CD4-positive, alpha-beta T cell treated with Interleukin-12 subunit alpha and Interleukin-12 subunit beta, for 1 hour (primary cell): Measurements from ENCODE around the gene CAPN8.

Experiments
- DNase-seq: peaks from one replicate; pipeline ENCODE4 v3.0.0-alpha.2; 2020

Gene CAPN8

DNA sequence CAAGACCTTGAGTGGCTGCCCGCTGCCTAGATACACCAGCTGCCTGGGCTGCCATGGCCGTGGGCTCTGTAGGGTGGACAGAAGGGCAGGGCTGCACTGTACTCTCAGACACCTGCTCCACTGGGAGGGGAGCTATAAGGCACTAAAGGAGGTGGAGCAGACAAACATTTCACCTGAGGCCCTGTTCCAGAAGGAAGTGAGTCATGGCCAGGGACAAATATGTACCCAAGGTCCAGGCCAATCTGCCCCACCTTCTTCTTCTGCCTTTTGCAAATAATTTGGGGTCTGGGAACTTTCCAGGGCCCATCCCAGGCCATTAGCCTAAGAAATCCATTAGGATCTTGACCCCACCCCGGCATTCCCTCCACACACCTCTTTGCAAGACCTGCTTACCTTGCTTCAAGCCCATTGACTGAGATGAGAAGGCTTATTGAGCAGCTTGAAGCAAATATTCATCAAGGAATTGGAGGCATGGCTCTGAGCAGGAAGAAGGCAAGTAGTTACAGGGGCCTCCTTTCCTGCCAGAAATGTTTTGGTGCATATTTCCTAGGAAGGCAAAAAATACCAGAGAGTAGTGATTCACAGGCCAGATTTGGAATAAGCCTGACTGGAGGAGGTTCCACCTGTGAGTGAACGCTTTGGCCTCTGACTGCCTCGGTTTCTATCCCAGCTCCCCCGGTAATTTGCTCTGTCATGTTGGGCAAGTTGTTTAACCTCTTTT lies at the start of gene CAPN8:
Gene CAPN8, minus strand, starts transcription at position 110 of the 721 bp plus-strand sequence. Its CDS starts 55 bp downstream, at position 55.
- DNase-seq, result no peak

DNA sequence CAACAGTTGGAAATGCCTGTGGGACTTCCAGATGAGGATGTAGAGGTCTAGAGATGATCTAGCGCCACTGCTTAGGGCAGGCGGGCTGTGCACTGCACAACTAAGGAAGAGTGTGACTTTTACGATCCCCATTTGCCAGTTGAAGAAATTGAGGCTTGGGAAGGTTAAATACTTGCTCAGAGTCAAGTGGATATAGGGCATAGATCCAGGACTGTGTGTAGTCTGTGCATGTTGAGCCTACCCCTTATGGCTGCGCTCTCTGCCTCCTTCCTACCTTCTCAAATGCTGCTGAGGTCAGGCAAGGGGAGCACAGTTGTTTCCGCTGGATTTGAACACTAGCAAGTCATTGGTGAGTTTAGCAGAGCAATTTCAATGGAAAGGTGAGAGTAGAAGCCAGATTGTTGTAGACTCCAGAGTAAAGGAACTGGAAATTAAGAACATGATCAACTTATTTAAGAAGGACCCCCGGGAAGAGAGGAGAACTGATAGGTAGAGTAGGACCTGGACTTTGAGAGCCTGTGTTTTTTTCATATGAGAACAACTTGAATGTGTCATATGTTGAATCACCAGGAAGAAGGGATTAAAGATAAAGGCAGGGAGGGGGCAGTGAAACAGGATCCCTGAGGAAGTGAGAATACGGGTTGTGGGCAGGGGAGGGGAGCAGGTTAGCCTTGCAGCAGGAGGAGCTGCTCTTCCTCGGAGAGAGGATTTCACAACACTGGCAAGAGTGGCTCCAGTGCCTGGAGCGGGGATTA lies 49.5 kb upstream of the CAPN8 start:
- DNase-seq, result peak; percentile 20

DNA sequence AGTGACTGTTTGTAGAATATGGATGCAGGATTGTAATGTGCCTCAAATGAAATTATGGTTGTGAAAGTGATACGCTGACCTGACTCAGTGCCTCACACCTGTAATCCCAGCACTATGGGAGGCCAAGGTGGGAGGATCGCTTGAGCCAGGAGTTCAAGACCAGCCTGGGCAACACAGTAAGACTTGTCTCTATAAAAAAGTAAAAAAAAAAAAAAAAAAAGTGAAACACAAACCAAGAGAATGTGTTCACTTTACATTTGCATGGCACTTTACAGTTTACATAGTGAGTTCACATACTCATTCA lies 48.9 kb upstream of the CAPN8 start:
- DNase-seq, result no peak

DNA sequence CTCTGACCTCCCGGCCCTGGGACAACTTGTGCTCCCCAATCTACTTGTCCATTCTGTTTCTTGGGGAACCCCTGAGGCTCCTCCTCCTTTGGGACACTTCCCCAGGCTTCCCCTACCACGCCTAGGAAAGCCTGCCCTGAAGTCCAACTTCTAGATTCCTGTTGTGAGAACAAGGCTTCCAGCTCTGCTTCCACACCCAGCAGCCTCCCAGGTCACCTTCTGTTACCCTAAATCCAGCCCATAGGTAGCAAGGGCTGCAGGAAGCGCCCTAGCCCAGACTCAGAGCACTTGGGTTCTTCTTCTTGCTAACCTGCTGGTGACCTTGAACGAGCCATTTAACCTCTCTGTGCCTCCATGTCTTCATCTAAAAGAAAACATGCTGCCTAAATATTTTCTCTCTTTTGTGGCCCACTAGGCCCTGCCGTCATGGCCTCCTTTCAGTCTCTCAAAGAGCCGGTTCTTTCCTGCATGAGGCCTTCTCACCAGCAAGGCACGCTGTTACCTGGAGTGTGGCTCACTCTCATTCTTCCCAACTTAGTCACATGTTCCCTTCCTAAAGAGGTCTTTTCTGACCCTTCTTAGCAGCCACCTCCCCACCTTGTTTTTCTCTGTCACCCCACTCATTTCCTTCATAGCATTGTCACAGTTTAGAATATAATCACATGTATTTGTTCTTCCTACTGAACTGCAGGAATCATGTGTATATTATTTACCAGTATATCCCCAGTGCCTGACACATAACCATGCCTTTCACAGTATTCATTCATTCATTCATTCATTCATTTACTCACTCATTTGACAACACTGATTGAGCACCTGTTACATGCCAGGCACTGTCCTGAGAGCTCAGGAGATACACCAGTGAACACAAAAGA lies 48.3 kb upstream of the CAPN8 start:
- DNase-seq, result peak; percentile 22

DNA sequence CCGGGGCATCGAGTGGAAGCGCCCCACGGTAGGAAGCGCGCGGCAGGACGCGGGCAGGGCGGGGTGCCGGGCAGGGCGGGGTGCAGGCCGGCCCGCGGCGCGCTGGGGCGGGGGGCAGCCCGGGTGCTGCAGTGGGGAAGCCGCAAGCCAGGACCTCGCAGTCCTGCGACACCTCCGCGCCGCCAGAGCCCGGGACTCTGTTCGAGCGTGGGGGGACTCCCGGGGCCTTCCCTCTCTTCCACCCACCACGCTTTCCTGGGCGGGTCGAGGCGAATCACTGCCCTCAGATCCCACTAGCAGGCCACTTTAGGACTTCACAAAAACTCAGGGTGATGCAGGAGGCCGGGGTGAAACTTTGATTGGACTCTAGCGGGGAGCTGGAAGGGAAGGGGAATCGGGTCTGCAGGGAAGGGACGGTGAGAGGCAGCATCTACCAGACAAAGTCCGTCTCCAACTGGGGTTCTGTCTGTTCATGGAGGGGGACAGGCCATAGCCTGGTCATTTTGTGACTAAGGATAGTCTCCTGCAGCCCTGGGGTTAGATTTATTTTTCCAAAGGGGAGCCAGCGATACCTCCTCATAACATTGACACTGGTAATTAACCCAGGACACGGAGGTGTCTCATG lies 47.5 kb upstream of the CAPN8 start:
- DNase-seq, result peak; percentile 47

DNA sequence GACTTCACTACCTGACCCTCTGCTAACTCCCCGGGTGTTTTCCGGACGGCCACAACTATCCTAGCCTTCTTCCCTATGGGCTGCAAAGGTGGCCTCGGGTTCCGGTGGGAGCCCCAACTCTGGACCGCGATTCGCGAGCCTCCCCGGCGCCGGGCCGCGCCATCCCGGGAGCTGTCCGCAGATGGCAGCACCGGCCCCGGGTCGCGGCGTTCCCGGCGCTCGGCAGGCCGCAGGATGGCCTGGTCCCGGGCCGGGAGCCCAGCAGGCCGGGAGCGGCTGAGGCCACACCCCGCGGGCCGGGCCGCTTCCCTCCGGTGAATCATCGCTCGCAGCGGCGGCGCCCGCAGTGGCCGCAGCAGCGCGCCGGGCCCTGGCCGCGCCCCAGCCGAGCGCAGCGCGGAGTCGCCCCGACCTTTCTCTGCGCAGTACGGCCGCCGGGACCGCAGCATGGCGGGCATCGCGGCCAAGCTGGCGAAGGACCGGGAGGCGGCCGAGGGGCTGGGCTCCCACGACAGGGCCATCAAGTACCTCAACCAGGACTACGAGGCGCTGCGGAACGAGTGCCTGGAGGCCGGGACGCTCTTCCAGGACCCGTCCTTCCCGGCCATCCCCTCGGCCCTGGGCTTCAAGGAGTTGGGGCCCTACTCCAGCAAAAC lies 46.8 kb upstream of the CAPN8 start, which contains the start of gene CAPN2:
Gene CAPN2, plus strand, starts transcription at position 346 of the 656 bp plus-strand sequence. Its CDS starts 102 bp downstream, at position 448.
- DNase-seq, result peak; percentile 69

DNA sequence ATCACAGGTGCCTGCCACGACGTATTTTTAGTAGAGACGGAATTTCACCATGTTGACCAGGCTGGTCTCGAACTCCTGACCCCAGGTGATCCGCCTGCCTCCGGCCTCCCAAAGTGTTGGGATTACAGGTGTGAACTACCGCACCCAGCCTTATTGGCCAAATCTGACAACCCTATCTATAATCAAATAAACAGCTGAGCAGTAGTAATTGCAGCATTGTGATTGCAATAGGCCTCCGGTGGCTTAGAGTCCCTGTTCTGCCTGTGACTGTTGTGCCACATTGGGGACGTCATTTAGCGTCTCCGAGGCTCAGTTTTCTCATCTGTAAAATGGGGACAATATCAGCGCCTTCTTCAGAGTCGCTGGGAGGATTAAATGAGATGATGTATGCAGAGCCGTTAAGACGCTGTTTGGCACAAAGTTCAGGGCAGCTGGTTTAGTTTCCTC lies 46.3 kb upstream of the CAPN8 start:
- DNase-seq, result no peak

DNA sequence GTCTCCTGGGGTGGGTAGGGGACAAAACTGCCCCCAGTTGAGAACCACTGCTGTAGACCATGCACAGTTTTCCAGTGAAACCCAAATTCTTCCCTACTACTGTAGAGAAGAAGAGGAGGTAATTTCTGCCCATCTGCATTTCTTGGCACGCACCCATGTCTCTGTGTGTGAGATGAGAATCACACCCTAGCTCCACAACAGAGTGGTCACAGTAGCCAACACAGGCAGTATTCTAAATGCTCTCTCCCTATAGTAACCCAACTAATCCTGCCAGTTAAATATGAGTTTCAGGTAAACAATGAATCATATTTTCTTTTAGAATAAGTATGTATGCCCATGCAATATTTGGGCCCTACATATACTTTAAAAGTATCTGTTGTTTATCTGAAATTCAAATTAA lies 45.7 kb upstream of the CAPN8 start:
- DNase-seq, result no peak

DNA sequence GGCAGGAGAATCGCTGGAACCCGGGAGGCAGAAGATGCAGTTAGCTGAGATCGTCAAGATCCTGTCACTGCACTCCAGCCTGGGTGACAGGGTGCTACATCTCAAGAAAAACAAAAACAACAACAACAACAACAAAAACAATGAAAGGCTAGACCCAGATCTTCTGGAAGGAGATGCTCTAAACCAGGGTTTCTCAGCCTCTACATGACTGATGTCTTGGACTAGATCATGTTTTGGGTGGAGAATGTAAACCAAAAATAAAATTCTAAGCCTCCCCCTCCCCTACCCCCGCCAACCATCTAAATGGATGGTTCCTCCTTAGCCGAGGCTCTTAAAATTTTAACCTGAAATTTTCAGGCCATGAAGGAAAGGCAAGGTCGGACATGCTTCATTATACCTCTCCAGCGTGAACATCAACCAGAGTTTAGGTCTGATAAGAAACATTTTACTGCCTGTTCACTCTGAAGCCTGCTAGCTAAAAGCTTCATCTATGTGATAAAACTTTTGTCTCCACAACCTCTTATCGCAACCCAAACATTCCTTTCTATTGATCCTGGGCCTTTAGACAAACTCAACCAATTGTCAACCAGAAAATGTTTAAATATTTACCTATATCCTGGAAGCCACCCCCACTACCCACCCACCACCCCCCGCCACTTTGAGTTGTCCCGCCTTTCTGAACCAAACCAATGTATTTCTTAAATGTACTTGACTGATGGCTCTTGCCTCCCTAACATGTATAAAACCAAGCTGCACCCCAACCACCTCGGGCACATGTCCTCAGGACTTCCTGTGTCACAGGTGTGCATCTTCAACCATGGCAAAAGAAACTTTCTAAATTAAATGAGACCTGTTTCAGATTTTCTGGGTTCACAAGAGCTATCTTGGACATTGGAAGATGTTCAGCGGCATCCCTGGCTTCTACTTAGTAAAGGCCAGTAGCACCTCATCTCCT lies 45.0 kb upstream of the CAPN8 start:
- no peak for DNase-seq

DNA sequence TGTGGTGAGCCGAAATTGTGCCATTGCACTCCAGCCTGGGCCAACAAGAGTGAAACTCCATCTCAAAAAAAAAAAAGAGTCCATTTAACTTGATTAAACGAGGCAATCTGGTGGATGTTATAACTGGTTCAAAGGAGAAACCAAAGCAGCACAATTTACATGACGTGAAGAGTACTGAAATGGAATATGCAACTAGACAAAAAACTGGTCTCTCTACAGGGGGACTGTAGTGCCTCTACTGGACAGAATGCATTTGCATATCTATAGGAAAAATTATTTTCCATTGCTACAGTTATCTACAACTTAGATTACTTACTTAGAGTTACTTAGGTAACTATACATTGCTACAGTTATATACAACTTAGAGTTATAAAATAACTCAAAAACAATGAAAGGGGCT lies 44.1 kb upstream of the CAPN8 start:
- DNase-seq, result no peak

DNA sequence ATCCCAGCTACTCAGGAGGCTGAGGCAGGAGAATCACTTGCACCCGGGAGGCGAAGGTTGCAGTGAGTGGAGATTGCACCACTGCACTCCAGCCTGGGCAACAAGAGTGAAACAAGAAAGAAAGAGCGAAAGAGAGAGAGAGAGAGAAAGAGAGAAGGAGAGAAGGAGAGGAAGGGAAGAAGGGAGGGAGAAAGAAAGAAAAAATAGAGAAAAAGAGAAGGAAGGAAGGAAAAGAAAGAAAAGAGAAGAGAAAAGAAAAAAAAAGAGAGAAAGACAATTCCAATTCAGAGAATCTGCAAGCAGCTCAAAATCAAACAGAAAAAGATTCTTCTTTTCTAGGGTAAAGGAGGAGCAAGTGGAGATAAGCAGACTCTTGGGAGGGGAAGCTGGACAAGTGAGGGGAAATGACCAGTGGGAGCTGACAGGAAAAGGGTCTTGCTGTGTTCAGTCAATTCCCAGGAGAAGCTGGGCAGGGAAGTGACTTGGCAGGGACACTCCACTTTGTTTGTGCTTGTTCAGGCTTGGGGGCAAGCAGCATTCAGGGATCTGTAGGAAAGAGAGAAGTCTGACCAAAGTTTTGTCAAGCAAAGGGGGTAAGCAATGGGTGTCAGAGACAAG lies 43.3 kb upstream of the CAPN8 start:
- DNase-seq, result no peak

DNA sequence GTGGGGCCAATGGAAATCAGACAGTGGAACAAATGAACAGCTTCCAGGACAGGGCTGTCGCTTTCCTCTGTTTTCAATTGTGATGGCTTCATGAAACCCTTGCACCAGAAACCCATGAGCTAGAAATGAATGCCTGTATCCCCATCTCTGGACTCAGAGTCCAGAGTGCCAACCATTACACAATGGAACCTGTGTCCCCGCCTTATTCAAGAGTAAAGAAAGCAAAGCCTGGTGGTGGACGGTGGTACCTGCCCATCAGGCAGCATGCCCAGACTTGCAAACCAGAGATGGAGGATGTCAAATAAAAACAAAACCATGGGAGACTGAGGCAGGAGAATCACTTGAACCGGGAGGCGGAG lies 42.5 kb upstream of the CAPN8 start:
- DNase-seq, result no peak

DNA sequence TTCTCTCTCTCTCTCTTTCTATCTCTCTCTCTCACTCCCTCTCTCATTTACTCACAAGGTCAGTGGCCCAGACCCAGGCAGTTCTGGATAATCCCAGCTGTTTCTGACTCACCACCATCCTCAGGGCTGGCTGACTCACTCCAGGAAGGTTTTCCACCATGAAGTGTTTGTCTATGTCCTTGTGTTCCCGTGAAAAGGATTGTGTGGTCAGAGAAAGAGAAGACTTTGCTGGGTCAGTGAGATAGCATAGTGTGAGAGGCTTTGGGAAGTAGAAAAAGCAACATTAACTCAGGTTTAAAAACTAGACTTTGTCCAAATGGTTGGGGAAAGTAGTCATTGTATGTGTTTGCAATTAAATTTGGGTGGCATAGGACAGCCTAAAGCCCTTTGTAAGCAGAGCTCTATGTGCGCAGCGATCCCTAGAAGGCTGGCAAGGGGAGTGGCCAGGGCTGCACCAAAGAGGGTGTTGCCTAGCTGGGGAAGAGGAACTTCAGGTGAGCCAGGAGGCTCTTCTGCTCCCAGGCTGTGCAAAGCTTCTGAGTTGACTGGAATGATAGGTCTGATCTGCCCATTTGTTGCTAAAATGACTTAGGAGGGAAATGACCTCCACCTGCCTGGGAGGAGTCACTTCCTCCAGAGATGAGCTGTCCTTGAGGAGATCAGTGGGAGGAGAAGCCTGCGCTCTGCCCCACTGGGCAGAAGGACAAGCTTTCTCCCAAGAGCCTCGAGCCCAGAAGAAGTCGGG lies 41.9 kb upstream of the CAPN8 start:
- DNase-seq, result no peak

DNA sequence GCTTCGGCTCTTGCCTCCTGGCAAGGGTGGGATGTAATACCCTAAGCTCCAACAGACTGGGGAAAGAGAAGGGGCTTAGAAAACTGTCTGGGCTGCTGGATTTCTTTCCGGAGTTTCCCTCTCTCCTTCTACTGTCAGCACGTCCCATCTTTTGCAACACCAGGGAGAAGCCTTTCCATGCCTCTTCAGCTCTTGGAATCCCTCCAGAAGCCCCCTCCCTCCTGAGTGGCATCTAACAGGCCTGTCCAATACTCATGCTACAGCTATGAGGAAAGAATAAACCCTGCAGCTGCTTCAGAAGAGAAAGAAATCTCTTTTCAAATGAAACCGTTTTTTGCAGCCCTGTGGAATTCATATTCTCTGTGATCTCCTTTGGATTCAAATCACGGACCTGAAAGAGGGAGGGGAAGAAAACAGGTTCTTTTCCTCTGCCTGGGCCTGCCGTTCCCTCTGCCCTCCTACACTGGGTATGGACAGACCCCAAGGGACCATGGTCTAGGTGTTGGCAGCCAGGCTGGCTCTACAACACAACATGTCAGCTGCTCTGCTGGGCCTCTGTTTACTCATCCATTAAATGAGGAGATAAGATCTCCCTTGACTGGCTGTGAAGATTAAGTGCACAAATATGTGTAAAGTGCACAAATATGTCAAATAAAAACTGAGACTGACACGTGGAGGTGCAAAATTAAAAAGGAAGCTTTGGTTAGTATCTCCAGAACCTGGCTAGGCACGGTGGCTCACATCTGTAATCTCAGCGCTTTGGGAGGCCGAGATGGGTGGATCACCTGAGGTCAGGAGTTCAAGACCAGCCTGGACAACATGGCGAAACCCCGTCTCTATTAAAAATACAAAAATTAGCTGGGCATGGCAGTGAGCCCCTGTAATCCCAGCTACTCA lies 40.8 kb upstream of the CAPN8 start:
- no peak for DNase-seq

DNA sequence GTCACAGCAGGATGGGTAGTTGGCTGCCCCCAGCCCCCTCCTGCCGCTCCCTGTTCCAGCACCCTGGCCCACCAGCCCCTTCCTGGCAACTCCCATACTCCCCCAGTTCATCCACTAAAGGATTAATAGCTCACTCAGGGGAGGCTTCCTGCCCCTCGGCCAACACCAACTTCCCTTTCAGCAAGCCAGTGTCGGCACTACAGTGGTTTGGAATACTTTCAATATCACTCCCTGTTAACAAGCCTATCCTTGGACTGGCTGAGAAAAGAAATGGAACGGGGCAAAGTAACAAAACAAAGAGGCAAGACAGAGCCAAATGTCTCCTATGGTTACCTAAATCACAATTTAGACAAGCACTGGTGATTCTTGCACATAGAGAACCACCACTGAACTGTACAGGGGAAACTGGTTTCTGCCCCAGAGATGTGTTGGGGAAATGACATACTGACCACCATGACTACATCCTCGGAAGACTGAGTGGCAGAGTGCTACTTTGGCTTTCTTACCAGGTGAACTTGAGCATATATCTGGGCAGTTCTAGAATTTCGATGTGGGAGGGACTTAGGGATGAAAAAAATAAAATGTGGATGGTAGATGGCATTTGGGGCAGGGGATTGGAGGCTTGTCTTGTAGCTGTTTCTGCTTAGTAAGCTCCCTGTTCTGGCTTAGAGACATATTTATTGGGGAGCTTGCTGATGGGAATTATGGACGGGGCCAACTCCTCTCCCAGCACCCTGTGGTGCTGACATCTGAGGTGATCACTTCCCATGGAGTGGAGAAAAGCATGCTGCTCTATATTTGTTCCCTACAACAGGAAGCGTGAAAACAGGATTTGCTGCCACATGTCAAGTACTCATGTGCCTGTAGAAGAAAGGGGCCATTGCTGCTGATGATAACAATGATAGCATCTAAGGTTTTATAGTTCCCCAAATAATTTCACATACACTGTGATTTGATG lies 39.7 kb upstream of the CAPN8 start:
- no peak for DNase-seq

DNA sequence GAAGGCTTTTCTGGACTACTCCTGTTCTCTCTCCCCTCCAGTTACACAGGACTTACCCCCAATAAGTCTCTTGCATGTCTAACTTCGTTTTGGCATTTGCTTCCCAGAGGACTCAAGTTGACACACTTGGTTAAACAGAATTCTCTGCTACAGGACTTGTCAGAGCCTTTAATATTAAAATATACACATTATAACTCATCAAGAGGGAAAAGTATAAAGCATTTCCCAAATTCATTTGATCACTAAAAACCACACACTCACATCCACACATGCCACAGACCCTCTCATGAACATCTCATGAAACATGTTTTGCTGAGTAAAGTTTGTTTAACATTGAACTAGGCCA lies 38.1 kb upstream of the CAPN8 start:
- no peak for DNase-seq

DNA sequence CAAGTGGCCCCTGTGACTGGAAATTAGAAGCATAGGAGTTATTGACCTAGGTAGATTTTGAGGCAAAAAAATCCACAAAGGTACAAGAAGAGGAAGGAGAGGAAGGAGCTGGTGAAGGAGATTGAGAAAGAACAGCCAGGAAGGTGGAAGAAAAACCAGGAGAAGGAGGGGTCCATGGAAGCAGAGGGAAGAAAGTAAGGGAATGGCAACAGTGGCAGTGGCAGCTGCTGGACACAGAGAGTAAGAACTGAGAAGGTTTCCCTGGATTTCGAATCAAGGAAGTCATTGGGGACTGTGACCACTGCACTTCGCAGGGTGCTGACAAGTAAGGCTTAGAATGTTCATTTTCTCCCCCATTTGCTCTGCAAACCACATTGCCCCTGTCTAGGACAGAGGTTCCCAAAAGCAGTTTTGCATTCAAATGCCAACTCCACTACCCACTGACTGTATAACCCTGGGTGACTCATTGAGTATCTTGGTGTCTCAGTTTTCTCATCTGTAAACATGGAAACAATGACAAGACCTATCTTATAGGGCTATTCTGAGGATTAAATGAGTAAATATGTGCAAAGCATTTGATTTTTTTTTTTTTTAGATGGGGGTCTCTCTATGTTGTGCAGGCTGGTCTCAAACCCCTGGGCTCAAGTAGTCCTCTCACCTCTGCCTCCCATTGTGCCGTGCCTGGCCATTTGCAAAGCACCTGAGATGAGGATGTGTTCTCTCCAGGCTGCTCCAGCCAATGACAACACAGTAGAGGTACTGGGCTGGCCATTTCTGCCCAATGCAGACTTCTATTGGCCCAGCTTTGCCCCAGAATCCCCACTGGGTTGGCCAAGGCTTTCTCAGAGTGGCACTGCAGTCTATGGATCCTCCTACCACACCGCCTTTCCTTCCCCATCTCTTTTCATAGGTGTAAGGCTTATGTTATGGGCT lies 37.5 kb upstream of the CAPN8 start:
- DNase-seq, result no peak
